Stimulated activated CD8-positive, alpha-beta memory T cell treated with anti-CD3 and anti-CD28 coated beads, Interleukin-4, amount 100 ng/mL, for 48 hours (primary cell): Measurements from ENCODE around the gene GYS1.
A peak's percentile ranks its signal among the peaks of the same experiment; 100 is the strongest.

Source experiments
- DNase-seq: peaks from one replicate; pipeline ENCODE4 v3.0.0-alpha.2; 2020

The GYS1 gene

DNA sequence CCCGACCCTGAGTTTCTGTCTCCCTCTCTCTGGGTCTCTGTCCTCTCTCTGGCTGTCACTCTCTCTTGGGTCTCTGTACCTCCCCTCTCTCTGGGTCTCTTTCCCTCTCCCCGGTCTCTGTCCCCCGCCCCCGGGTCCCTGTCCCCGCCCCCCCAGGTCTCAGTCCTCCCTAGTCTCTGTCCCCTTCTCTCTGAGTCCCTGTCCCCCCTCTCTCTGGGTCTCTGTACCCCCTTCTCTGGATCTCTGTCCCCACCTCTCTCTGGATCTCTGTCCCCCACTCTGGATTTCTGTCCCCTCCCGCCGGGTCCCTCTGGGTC, 30.3 kb downstream of the GYS1 start:
- DNase-seq: no peak

DNA sequence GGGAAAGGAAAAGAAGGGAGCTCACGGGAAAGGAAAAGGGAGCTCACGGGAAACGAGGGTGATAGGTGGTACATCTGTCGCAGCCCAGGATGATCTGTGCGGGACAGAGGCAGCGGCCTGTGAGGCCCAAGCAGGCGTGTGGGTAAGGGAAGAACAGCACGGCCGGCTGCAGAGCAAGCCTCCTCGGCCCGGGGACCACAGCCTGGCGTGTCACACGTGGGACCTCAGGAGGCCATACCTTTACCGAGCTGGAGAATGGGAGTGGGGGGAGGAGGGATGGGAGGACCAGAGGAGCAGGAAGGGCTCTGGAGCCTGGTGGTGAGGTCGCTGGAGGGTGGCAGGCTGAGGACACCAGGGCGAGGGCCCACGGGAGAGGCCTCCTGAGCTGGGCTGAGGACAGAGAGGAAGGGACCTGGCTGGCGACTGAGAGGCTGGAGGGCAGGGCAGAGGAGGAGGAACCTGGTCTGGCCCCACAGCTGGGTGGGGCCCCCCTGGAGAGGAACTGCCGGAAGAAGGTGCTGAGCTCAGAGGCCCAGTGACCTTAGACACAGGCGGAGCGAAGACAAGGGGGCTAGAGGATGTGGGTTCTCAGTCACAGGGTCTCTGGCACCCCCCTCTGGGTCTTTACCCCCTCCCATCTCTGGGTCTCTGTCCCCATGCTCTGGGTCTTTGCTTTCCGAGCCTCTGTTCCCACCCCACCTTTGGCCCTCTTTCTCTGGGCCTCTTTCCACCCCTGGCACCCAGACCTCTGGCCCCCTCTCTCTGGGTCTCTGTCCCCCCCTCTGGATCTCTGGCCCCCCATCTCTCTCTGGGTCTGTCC, 30.9 kb downstream of the GYS1 start:
- DNase-seq: peak; percentile 63

DNA sequence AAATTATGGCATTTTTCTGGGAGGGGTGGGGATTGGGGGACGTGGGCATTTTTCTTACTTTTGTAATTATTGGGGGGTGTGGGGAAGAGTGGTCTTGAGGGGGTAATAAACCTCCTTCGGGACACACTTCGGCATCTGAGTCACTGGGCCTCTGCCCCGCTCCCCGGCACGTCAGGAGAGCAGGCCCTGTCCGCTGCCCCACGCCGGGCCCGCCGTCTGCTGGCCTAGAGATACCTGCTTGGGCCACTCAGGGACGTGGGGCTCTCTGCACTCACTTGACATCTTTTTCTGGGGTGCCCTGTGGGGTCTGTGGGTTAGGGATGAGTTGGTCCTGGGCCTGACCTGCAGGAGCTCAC, 31.5 kb downstream of the GYS1 start:
- no peak for DNase-seq

DNA sequence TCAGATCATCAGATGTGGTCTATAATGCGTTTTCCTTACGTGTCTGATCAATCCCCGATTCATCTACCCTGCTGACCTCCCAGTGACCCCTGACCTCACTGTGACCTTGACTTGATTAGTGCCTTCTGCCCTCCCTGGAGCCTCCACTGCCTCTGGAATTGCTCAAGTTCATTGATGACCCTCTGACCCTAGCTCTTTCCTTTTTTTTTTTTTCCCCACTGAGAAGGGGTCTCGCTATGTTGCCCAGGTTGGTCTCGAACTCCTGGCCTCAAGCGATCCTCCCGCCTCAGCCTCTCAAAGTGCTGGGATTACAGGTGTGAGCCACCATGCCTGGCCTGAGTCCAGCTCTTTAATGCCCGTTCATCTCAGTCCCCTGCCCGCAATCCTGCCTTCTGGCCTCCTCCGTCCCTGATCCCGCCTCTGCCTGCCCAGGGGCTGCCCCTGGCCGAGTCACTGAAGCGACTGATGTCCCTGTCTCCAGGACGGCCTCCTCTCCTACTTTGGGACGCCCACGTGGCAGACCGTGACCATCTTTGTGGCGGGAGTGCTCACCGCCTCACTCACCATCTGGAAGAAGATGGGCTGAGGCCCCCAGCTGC, 32.0 kb downstream of the GYS1 start:
- DNase-seq: no peak

DNA sequence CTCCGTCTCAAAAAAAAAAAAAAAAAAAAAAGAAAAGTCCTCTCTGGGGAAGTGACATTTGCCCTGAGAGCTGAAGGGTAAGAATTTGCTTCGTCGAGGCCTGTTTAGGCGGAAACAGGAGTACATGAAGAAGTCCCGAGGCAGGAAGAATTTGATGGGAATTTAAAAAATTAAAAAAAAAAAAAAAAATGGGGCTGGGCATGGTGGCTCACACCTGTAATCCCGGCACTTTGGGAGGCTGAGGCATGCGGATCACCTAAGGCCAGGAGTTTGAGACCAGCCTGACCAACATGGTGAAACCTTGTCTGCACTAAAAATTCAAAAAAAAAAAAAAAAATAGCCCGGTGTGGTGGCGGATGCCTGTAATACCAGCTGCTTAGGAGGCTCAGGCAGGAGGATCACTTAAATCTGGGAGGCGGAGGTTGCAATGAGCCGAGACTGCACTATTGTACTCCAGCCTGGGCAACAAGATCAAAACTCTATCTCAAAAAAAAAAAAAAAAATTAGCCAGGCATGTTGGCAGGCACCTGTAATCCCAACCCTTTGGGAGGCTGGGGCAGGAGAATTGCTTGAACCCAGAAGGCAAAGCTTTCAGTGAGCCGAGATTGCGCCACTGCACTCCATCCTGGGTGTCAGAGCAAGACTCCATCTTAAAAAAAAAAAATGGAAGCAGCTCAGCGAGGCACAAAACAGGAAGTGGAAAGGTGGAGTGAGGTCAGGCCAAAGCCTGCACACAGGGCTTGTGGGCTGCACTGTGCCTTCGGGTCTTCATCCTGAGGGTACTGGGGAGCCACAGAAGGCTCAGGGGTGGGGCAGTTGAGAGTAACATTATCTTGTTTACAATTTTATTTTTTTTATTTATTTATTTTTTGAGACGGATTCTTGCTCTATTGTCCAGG, 33.5 kb downstream of the GYS1 start:
- DNase-seq: no peak

DNA sequence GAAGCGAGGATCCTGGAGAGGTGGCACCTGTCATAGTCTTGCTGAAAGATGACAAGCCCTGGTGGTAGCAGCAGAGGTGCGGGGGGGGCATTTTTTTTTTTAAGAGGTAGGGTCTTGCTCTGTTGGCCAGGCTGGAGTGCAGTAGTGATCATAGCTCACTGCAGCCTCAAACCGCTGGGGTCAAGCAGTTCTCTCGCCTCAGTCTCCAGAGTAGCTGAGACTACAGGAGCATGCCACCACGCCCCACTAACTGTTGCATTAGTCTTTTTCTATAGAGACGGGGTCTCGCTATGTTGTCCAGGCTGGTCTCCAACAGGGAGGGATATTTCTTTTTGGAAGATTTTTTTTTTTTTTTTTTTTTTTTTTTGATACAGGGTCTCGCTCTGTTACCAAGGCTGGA, 35.1 kb downstream of the GYS1 start:
- no peak for DNase-seq

DNA sequence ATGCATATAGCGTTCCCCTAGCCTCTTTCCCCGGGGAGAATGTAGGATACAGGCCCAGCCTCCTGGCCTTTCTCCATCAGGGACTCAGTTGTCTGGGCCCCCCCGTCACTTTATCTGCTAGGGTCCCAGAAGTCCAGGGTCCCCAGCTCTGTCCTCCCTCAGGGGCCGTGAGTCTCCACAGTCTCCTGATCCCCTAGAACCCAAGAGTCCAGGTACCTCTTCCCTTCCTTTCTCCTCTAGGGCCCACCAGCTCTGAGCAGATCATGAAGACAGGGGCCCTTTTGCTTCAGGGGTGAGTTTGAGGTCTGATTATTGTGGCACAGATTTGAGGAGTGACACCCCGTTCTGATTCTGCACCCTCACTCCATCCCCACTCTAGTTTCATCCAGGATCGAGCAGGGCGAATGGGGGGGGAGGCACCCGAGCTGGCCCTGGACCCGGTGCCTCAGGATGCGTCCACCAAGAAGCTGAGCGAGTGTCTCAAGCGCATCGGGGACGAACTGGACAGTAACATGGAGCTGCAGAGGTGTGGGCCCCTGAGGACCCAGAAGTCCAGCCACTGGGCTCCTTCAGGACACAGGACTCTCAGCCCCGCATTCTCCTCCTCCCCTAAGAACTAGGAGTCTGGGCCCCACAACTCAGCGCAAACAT, 37.7 kb downstream of the GYS1 start:
- no peak for DNase-seq

DNA sequence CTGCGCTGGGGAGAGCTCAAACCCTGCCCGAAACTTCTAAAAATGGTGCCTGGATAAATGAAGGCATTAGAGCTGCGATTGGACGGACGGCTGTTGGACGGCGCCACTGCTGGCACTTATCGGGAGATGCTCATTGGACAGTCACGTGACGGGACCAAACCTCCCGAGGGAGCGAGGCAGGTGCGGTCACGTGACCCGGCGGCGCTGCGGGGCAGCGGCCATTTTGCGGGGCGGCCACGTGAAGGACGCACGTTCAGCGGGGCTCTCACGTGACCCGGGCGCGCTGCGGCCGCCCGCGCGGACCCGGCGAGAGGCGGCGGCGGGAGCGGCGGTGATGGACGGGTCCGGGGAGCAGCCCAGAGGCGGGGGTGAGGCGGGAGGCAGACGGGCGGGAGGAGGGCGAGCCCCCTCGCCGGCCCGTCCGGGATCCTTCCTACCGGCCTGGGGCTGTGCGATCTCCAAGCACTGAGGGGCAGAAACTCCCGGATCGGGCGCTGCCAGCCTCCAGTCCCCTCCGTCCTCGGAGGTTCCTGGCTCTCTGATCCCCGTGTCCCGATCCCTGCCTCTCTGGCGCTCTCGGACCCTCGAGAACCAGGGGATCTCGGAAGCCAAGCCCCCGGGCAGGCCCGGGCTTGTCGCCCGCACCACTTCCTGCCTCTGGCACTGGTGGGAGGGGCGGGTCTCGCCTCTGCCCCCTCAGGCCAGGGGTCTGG, 38.4 kb downstream of the GYS1 start, which contains the start of gene BAX:
Gene BAX, plus strand, starts transcription at position 281 of the 713 bp plus-strand sequence. Its CDS starts 54 bp downstream, at position 335.
- peak; percentile 98 for DNase-seq

DNA sequence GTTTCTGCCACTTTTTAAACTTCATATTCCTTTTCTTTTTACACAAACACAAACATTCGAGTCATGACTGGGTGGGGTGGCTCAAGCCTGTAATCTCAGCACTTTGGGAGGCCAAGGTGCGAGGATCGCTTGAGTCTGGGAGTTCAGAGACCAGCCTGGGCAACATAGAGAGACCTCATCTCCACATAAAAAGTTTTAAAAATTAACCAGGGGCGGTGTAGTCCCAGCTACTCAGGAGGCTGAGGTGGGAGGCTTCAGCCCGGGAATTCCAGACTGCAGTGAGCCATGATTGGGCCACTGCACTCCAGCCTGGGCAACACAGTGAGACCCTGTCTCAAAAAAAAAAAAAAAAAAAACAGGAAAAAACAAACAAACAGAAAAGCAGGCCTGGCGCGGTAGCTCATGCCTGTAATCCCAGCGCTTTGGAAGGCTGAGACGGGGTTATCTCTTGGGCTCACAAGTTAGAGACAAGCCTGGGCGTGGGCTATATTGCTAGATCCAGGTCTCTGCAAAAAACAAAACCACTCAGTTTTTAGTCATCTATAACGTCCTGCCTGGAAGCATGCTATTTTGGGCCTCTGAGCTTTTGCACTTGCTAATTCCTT, 39.0 kb downstream of the GYS1 start:
- no peak for DNase-seq

DNA sequence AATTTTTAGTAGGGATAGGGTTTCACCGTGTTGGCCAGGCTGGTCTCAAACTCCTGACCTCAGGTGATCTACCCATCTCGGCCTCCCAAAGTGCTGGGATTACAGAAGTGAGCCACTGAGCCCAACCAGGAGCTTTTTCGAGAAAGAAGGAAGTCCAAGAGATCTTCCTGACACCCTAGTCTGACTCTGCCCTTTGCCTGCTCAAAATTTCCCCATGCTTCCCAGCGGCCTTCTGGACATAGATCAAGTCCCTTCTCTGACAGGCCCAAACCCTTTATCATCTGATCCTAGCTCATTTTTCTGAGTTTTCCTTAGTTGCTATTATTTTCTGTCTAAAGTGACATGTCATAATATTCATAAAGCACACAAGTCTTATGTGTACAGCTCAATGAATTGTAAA, 40.0 kb downstream of the GYS1 start:
- no peak for DNase-seq

DNA sequence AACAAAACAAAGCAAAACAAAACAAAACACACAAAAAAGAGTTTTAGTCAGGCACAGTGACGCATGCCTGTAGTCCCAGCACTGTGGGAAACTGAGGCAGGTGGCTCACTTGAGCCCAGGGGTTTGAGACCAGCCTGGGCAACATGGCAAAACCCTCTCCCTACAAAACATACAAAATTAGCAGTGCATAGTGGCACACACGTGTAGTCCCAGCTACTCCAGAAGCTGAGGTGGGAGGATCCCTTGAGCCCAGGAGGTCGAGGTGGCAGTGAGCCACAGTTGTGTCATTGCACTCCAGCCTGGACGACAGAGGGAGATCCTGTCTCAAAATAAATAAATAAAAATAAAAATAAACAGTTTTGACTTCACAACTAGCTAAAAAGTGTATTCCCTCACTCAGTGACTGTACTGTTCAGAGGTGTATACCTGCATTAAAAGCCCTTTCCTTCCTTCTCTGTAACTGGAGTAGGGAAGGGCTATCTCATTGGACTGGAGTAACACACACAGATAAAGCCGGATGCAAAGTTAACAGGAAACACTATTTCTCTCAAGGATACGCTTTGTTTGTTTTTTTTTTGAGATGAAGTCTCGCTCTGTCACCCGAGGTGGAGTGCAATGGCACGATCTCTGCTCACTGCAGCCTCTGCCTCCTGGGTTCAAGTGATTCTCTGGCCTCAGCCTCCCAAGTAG, 42.1 kb downstream of the GYS1 start:
- DNase-seq: no peak

DNA sequence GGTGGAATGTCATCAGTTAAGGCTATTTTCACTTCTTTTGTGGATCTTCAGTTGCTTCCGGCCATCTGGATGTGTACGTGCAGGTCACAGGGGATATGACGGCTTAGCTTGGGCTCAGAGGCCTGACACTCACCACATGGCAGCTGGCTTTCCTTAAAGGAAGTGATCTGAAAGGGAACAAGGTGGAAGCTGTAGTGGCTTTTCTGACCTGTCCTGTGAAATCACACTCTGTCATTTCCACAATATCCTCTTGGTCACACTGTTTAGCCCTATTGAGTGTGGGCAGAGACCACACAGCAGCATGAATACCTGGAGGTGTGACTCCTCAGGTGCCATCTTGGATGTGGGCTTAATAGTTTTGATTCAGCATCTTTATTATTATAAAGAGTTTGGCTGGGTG, 43.0 kb downstream of the GYS1 start:
- DNase-seq: no peak

DNA sequence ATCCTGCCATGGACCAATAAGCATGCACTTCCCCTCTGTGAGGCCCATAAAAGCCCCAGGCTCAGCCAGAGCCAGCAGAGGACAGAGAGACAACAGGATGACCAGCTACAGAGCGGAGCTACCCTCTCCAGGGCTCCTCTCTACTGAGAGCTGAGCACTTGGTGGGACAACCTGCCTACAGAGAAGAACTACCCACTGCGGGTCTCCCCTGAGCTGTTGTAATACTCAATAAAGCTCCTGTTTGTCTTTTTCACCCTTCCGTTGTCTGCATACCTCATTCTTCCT, 45.9 kb downstream of the GYS1 start:
- no peak for DNase-seq

DNA sequence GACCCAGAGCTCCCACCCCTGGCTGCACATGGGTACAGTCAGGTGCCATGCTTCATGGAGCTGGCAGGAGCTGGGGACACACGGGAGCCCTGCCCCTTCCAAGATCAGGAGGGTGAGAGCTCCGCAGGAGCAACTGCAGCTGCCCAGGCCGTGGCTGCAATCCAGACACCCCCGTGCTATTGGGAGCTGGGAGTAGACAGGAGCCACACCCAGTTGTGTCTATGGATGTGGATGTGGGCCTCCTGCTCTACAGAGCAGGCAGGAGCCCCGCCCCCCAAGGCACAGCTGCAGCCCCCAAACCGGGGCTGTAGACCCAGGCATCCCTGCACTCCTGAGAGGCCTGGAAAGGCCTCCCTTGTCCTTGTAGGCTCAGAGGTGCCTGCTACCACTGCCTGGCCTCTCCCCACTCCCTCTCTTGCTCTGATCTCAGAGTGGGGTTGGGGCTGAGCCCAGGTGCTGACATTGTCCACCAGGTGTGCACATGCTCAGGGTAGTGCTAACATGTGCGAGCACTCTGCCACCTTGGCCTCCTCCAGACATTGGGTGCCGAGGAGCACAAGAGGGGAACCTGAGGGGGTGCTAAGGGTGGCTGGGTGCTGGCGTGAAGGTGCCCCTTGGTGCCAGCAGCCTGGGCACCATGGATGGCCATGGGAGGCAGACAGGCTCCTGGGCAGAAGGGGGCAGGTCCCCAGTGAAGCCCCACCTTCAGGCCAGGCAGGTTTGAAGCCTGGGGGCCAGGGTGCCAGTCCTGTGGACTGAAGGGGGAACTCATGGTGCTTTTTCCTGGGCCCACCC, 46.4 kb downstream of the GYS1 start:
- no peak for DNase-seq

DNA sequence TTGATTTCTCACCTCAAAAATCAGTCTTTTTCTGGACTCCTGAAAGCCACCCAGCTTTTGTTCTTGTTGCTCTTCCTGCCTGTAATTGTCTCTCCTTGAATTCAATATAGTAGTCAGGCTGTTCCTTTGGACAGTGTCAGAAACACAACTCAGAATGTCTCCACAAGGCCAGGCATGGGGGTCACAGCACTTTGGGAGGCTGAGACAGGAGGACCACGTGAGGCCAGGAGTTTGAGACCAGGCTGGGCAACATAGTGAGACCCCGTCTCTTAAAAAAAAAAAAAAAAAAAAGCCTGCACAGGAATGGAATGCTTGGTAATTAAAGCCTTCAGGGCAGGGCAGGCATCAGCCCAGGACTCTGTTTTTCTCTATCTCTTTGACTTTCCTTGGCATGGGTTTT, 47.3 kb downstream of the GYS1 start:
- no peak for DNase-seq

DNA sequence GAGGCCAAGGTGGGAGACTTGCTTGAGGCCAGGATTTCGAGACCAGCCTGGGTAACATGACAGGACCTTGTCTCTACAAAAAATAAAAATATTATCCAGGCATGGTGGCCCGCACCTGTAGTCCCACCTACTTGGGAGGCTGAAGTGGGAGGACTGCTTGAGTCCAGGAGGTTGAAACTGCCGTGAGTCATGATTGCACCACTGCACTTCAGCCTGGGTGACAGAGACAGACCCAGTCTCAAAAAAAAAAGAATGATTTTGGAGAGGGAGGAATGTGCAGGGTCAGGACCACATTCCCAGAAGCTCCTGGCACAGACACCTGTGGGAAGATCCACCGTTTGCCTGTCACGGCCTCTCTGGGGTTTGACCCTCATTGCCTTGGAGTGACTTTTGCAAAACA, 47.7 kb downstream of the GYS1 start:
- no peak for DNase-seq

DNA sequence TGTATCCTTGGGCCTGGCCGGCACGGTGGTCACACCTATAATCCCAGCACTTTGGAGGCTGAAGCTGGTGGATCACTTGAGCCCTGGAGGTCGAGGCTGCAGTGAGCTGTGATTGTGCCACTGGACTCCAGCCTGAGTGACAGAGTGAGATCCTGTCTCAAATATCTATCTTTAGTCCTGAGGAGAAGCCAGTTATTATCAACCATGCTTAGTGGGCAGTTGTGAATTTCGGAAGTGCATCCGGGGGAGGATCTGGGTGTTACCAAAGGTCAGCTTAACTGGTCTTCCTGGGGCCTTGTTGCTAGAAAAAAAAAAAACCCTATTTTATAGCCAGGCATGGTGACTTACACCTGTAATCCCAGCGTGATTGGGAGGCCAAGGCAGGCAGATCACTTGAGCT, 50.0 kb downstream of the GYS1 start:
- no peak for DNase-seq

DNA sequence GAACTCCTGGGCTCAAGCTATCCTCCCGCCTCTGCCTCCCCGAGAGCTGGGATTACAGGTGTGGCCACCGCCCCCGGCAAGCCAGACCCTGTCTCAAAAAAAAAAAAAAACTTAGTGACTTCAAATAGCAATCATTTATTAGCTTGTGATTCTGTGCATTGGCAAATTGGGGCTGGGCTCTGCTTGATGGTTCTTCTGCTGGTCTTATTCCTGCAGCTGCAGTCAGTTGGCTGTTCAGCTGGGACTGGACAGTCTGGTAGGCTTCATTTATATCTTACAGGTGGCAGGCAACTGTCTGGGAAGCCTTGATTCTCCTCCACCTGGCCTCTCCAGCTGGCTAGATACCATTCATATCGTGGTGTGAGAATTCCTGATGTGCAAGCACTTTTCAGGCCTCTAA, 52.2 kb downstream of the GYS1 start:
- DNase-seq: no peak

DNA sequence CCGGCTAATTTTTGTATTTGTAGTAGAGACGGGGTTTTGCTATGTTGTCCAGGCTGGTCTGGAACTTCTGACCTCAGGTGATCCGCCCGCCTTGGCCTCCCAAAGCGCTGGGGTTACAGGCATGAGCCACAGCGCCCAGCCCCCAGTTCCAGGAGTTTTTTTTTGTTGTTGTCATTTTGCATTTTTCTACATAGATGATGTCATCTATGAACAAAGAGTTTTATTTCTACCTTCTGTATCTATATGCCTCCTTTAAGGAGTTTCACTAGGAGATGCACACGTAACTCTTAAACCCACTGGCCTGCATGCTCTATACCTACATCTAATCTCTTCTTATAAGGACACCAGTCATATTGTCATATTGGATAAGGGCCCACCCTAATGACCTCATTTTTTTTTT, 54.9 kb downstream of the GYS1 start:
- no peak for DNase-seq

DNA sequence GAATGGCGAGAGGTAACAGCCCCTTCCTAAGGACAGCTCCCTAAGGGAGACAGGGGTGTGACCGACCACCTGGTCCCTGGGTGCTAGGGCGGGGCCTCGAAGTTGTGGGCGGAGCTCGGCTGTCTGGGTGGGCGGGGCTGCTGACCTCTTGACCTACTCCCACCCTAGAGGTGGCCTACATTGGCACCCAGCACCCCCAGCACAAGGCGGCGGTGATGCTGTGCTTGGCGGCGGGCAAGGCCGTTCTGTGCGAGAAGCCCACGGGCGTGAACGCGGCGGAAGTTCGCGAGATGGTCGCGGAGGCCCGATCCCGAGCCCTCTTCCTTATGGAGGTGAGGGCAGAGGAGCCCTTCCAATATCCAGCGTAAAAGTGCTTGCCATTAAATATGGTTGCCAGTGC, 57.2 kb downstream of the GYS1 start:
- no peak for DNase-seq

DNA sequence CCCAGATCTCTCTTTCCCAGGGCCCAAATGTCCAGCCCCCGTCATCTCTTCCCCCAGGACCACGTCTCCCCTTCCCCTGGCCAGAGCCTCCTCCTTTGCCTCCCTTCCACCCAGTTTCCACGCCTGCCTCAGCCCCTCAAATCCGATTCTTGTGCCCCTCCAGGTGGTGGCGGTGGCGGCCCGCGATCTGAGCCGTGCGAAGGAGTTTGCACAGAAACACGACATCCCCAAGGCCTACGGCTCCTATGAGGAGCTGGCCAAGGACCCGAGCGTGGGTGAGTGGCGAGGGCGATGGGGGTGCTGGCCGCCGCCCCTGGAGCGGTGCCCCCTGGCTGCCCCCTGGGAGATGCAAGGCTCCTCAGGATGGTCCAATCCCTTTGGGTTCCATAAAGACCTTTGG, 58.3 kb downstream of the GYS1 start:
- DNase-seq: no peak
